GM21360 (cell line): ENCODE measurements around the gene VGLL2.
A peak's percentile ranks its signal among the peaks of the same experiment; 100 is the strongest.
"Not testable (repeated sequence)": the region's sequence is repeated elsewhere in the genome, so short reads cannot be mapped to it uniquely, and the experiment has no call there.

Experiments used
- ATAC-seq: cut with Tn5 transposase; IDR thresholded peaks from one replicate; pipeline ENCODE4 v1.9.1; 2021; ENCODE audit warnings: mild to moderate bottlenecking, moderate library complexity; ENCODE audit not compliant: unreplicated experiment

Gene VGLL2

GRCh38 chr6:117265410-117266256 is at the start of gene VGLL2:
Gene VGLL2 (plus strand): TSS chr6:117265558. CDS start chr6:117265764, 206 bp downstream.
- peak; percentile 51 for ATAC-seq

- no peak for ATAC-seq
Observed at GRCh38 chr6:117222861-117223260, 42.5 kb upstream of the VGLL2 start.

- ATAC-seq: no peak
Observed at GRCh38 chr6:117226778-117227177, 38.6 kb upstream of the VGLL2 start.

GRCh38 chr6:117227245-117227962 is 38.0 kb upstream of the VGLL2 start:
- no peak for ATAC-seq

DNA sequence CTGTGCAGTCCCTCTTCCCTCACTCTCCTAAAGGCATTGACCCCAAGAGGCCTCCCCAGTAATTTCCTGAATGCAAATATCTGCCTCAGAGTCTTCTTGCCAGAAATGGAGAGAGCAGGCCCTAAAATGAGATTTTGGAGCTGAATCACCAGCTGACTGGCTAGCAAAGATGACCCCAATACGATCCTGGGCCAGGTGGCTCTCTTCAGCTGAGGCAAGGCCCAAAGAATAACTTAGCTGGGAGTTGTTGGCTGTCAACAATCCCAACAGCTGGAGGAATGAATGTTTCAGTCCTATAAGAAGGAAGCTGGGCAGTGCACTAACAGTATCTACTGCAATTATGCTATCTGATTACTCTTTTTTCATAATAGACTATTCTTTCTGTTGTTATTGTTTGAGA is 37.2 kb upstream of the VGLL2 start:
- no peak for ATAC-seq

DNA sequence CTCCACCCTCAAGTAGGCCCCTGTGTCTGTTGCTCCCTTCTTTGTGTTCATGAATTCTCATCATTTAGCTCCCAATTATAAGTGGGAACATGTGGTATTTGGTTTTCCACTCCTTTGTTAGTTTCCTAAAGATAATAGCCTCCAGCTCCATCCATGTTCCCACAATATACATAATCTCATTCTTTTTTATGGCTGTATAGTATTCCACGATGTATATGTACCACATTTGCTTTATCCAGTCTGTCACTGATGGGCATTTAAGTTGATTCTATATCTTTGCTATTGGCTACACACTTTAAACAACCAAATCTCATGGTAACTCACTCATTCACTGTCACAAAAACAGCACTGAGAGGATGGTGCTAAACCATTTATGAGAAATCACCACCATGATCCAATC is 35.5 kb upstream of the VGLL2 start:
- ATAC-seq: no peak

DNA sequence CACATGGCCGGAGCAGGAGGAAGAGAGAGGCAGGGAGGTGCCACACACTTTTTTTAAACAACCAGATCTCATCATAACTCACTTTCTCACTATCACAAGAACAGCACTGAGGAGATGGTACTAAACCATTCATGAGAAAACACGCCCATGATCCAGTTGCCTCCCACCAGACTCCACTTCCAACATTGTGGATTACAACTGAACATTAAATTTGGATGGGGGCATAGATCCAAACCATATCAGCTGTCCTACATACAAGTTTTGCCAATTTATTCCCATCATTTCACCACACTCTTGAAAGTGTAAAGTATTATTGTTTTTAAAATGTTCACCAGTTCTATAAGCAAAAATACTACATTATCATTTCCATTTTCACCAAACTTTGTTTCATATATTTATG is 33.9 kb upstream of the VGLL2 start:
- no peak for ATAC-seq

- no peak for ATAC-seq
Observed at GRCh38 chr6:117232196-117232595, 33.2 kb upstream of the VGLL2 start.

DNA sequence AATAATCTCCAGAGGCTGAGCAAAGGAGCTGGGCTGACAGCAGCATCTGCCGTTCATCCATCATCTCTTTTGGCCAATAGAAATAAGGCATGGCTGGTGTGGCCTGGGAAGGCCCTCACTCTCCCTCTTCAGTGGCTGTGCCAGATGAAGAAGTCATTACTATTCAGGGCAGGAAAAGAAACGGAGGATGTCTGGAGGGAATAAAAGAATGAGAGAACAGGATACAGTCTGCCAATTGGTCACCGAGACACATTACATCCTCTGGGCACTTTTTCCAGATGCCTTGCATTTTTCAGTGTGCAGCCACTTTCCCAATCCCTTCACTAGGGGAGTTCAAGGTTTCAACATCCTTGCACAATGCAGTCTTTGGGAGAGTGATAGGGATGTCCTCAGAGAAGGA is 32.2 kb upstream of the VGLL2 start:
- ATAC-seq: no peak

DNA sequence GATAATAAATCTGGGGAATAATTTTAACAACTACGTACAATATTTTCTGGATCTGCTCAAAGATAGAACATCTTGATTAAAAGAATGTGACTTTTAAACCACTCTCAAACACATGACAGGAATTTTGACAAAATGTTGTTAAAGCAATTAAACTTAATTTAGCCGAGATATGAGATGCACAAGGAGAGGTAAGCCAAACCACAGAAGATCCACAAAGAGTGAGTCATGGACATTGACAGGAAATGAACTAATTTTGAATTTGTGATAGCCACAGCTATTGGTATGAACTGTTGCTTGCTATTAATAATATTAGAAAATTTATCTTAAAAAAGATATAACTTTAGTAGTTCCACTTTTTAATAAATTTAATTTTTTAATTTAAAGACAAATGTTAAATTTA is 27.8 kb upstream of the VGLL2 start:
- no peak for ATAC-seq

GRCh38 chr6:117244571-117244970 is 20.8 kb upstream of the VGLL2 start:
- ATAC-seq: not testable (repeated sequence)

GRCh38 chr6:117244979-117245378 is 20.4 kb upstream of the VGLL2 start:
- not testable (repeated sequence) for ATAC-seq

- ATAC-seq: no peak
Observed at GRCh38 chr6:117253785-117254184, 11.6 kb upstream of the VGLL2 start.

GRCh38 chr6:117262799-117263198 is 2.6 kb upstream of the VGLL2 start:
- ATAC-seq: no peak

- ATAC-seq: no peak
Observed at GRCh38 chr6:117263353-117263927, 1.9 kb upstream of the VGLL2 start.

DNA sequence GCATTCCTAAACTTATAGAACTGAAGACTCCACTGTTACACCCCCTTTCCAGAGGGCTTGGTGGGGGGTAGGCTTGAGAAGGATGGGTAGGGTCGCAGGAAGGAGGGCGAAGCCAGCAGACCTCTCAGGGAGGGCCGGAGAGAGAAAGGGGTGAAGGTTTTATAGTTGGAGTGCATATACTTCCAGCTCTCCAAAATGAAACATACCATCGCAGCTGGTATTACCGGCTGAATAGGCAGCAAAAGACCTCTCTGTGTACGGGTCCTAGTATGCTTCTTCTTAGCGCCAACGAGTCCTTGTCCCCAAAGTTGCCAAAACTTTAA is 1.0 kb upstream of the VGLL2 start:
- ATAC-seq: no peak

DNA sequence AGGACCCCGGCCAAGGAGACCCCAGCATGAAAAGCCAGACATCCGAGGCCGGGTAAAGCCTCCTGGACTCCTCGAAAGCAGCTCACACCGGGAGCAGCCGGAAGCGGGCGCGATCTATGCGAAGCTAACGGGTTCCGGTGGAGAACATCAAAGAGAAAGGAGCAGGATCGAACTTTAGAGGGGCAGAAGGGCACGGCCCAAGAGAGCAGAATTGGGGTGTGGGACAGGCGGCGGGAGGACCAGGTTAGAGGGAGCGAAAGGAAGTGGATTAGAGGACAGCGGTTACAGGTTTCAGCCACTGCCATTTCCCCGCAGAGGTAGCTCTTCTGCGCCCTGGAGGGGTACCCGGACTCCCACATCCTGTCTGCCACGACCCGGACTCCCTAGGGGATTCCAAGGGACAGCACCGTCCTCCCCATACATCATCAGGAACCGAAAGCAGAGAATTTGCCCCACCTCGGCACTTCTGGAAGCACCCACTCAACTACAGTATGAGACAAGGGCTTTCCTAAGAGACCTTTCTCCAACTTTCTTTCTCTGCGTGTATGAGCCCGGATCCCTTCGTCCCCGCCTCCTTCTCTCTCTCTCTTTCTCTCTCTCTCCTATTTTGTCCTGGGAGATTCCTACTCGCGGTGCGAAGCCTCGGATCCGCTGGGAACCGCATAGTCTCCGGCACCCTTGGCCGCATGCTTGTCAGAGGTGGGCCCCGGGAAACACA is 507 bp upstream of the VGLL2 start:
- ATAC-seq: peak; percentile 55

- ATAC-seq: no peak
Observed at GRCh38 chr6:117266257-117267053, 1.1 kb downstream of the VGLL2 start.

DNA sequence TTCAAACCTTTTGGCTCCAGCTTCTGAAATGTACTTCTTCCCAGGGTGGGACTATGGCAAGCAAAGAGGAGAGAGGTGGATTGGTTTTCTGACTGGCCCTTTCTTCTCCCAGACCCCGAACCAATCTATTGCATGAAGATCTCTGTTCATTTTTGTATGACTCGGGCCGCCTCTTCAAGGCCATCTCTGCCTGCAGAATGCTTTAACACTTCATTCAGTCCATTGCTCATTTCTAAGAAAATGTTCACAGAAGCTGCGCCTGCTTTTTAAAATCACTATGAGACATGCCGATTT is 1.6 kb downstream of the VGLL2 start:
- no peak for ATAC-seq

DNA sequence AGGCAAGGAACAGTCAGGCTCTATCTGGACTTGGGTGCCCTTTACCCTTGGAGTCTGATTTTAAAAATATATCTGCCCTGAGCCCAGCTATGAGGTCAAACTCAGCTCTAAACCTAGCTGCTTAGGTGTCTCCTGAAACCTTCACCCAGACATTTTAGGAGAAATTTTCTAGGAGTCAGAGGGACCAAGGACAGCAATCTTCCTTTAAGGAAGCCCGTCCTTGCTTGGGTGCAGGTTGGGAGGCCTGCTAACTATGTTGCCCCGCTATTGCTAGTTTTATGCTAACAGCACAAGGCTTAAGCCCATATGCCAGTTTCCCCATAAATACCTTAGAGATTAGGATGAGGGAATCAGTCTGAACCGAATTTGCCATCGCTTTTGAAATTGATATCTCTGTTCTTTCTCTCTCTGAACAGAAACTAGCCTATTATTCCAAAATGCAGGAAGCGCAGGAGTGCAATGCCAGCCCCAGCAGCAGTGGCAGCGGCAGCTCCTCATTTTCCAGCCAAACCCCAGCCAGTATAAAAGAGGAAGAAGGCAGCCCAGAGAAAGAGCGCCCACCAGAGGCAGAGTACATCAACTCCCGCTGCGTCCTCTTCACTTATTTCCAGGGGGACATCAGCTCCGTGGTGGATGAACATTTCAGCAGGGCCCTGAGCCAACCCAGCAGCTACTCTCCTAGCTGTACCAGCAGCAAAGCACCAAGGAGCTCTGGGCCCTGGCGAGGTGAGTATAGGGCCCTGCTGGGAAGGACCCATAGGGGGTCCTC is 2.6 kb downstream of the VGLL2 start:
- no peak for ATAC-seq
